NCI-H526 treated with DMSO at 0.1 percent for 48 hours (cell line): ENCODE results near the gene MAP3K21.

Experiments used
- DNase-seq: peaks from one replicate; lab custom pipeline; 2025; lab: John Stamatoyannopoulos, UW

MAP3K21 gene

DNA sequence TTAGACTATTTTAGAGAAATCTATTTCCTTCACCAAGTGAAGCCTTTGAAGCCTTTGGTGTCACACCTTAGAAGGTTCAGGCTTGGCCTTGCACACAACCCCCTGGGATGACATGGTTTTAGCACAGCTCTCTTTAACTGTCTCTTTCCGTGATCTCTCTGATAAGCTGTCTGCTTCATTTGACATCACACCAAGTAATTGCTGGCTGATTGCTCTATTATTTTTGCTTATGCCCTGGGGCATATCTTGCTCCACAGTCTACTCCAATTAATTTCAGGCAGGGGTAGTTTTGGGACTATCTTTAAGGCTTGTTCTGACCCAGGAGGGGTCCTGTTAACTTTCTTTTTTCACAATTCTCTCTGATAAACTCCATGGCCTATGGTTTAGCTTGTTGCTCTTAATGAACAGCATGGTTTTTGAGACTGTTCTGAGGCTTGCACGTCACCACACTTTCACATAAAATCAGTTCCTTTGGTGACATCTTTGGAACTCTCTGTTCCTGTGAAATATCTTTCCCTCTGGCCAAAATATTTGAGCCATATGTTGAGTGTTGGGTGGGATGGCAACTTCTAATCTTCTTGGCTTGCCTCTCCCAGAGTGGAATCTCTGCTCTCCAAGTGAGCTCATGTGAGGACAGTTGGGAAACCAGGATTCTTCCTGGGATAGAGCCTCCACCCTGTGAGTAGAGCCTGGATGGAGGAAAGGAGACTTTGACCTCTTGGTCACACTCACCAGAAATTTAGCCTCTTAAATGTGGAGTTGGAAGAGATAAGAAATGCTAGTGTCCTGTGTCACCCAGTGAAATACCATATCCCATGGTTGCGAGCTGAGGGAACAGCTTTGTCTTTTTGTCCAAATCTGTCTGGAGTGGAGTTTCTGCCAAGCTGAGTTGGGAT lies 63.6 kb downstream of the MAP3K21 start:
- DNase-seq, result no peak

DNA sequence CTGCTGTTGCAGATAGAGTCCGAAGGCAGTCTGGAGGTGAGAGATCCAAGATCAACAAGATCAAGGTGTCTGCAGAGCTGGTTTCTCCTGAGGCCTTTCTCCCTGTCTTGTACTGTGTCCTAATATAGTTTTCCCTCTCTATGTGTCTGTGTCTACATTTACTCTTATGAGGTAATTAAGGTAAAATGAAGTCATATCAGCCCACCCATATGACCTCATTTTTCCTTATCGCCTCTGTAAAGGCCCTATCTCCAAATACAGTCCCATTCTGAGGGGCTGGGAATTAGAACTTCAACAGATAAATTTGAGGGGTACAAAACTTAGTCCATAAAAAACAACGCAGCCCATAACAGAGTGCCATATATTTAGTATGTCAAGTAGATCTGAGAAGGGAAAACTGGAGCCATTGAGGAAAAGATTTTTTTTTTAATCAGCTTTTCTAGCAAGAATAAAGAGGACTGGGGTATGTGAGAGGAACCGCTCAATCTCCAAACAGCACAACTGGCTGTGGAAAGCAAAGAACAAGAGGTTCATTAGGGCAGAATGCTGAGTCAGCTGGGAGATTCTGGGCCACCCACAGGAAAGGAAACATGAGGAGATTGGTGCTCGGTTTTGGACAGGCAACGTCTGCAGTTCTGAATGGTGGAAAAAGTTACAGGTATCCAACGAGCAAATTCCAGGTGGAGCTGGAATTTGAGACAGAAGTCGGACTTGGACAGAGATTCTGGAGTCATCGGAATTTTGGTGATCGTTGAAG lies 65.7 kb downstream of the MAP3K21 start:
- no peak for DNase-seq

DNA sequence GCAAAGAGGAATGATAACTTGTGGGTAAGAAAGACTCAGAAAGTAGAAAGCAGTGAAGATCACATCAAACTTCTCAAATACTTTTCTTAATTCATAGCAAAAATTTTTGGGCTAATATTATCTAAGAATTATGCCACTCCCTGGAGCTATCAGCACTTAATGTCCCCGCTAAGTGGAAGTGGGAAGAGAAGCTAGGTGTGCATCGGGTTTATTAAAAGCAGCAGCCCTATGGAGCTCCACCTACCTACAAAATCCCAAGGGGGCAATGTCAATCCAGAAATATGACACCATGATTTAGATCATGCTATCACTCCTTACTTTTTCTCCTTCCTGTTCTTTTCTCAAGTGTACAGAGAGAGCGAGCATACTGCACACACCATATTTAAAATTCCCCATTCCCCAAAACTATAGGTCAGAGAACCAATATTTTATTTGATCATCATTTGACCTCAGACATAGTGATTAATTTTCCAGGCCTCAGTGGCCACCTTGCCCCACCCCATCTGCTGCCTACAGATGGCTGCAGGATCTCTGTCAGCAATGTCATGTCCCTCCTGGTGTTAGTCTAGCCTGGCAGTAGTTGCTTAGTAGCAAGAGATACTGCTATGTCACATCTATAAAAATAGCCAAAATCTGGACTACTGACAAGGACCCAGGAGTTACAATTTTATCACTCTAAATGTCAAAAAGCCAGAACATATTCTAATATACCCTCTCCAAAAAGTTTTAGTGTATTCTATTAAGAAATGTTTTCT lies 66.6 kb downstream of the MAP3K21 start:
- peak; percentile 13 for DNase-seq

GRCh38 chr1:233394860-233395717 lies 67.6 kb downstream of the MAP3K21 start:
- peak; percentile 53 for DNase-seq

DNA sequence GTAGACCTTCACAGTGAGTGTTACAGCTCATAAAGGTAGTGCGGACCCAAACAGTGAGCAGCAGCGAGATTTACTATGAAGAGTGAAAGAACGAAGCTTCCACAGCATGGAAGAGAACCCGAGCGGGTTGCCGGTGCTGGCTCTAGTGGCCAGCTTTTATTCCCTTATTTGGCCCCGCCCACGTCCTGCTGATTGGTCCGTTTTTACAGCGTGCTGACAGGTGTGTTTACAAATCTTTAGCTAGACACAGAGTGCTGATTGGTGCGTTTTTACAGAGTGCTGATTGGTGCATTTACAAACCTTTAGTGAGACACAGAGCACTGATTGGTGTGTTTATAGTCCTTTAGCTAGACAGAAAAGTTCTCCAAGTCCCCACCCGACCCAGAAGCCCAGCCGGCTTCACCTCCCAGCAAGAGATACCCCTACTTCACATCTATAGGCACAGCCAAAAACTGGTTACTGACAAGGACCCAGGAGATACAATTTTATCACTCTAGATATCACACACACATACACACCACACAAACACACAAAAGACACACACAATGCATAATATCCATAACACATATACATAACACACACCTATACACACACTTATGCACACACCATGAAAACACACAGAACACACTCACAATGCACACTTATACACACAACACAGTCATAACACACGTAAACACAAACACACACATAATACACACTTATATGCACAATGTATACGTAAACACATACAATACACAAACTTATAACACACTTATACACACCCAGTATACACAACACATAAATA lies 68.5 kb downstream of the MAP3K21 start:
- no peak for DNase-seq

- no peak for DNase-seq
These were observed 78.9 kb downstream of the MAP3K21 start for GRCh38 chr1:233406339-233406960.

GRCh38 chr1:233406994-233407631 lies 79.6 kb downstream of the MAP3K21 start:
- no peak for DNase-seq

DNA sequence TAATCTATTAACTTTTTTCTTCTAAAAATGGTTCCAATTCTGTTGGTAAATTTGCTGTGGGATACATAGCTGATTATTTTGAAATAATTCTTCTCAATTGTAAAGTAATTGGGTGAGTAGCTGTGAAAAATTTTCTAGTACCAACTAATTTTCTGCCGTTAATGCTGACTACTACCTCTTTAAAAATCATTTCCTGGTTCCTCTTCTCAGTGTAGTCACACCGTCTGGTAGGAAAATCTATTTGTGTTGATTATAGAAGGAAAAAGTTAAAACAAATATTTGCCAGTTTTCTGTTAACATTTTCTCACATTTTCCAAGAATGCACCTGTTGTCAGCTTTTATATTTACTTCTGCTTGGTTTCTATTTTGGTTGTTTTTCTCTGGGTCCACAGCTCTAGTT lies 82.0 kb downstream of the MAP3K21 start:
- DNase-seq, result no peak

DNA sequence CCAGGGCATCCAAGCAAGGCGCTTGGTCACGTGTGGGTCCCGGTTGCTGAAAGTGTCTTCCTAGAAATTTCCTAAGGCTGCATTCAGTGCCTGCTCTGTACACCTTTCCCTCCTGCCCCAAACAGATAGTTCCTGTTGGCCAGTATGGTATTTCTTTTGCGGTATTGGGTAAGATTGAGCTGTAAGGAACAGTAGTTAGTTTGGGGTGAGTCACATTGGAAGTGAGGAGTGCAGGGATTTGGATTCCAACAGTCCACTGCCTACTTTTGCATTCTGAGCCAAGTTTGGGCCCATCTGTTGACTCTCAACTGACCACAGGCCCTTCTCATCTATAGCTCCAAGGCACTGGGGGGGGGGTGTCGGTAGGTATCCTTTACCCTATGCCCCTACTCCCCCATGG lies 83.4 kb downstream of the MAP3K21 start:
- no peak for DNase-seq

- no peak for DNase-seq
These were observed 85.3 kb downstream of the MAP3K21 start for GRCh38 chr1:233412812-233413211.

- no peak for DNase-seq
These were observed 93.8 kb downstream of the MAP3K21 start for GRCh38 chr1:233421293-233421692.

DNA sequence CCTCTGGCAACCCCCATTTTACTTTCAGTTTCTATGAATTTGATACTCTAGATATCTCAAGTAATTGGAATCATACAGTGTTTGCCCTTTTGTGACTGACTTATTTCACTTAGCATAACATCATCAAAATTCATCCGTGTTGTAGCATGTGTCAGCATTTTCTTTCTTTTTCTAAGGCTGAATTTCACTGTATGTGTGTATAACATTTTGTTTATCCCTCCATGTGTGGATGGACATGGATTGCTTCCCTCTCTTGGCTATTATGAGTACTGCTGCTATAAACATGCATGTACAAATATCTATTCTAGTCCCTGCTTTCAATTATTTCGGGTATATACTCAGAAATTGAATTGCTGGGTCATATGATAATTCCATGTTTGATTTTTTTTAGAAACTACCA lies 97.3 kb downstream of the MAP3K21 start:
- DNase-seq, result no peak

GRCh38 chr1:233427907-233428306 lies 100.4 kb downstream of the MAP3K21 start:
- DNase-seq, result no peak

GRCh38 chr1:233431753-233432403 lies 104.4 kb downstream of the MAP3K21 start:
- no peak for DNase-seq

- no peak for DNase-seq
These were observed 105.4 kb downstream of the MAP3K21 start for GRCh38 chr1:233432916-233433315.

- DNase-seq, result no peak
These were observed 106.1 kb downstream of the MAP3K21 start for GRCh38 chr1:233433436-233434210.
